OCI-LY1 (cell line): ENCODE data around the gene HNRNPF.

Source experiments
- H2AFZ ChIP-seq: fragments of 200-600 bp; sonication (generic), shearing (Covaris generic); 2 replicates; pipeline ENCODE4 v1.6.0; 2014; ENCODE audit warnings: antibody characterized with exemption, mild to moderate bottlenecking, low read length
- H3F3A ChIP-seq: fragments of 200-600 bp; sonication (generic), shearing (Covaris generic); 2 replicates; pipeline ENCODE4 v1.6.0; 2014; ENCODE audit warnings: mild to moderate bottlenecking, antibody characterized with exemption, low read length, moderate library complexity; ENCODE audit not compliant: insufficient read depth
- H3K27ac ChIP-seq: fragments of 200-600 bp; sonication (generic); 2 replicates; pipeline ENCODE4 v1.5.1; 2014; ENCODE audit warnings: low read length, mixed run types, mild to moderate bottlenecking, low read depth; ENCODE audit not compliant: poor library complexity, severe bottlenecking
- H3K27me3 ChIP-seq: fragments of 200-600 bp; sonication (generic); 2 replicates; pipeline ENCODE4 v1.6.0; 2014; ENCODE audit warnings: antibody characterized with exemption, mild to moderate bottlenecking, low read length, moderate library complexity; ENCODE audit not compliant: insufficient read depth
- H3K36me3 ChIP-seq: fragments of 200-600 bp; sonication (generic); 2 replicates; pipeline ENCODE4 v1.6.1; 2014; ENCODE audit warnings: mild to moderate bottlenecking, antibody characterized with exemption, low read length, moderate library complexity, mixed read lengths; ENCODE audit not compliant: insufficient read depth
- H3K4me1 ChIP-seq: fragments of 200-600 bp; sonication (generic); 2 replicates; pipeline ENCODE4 v1.5.1; 2014; ENCODE audit warnings: mild to moderate bottlenecking, low read length, moderate library complexity; ENCODE audit not compliant: insufficient read depth, severe bottlenecking
- H3K4me2 ChIP-seq: fragments of 200-600 bp; sonication (generic), shearing (Covaris generic); 2 replicates; pipeline ENCODE4 v1.6.1; 2014; ENCODE audit warnings: low read length
- H3K4me3 ChIP-seq: fragments of 200-600 bp; sonication (generic); 2 replicates; pipeline ENCODE4 v1.5.1; 2014; ENCODE audit warnings: low read length, low read depth, mild to moderate bottlenecking, mixed read lengths; ENCODE audit not compliant: poor library complexity, severe bottlenecking
- H3K79me2 ChIP-seq: fragments of 200-600 bp; shearing (Covaris generic); 2 replicates; pipeline ENCODE4 v1.6.1; 2016; ENCODE audit warnings: mixed run types, low read length, mixed read lengths; ENCODE audit not compliant: insufficient read depth
- H3K9ac ChIP-seq: fragments of 200-600 bp; sonication (generic), shearing (Covaris generic); 2 replicates; pipeline ENCODE4 v1.6.1; 2014; ENCODE audit warnings: mild to moderate bottlenecking, low read length, mixed read lengths
- H3K9me2 ChIP-seq: fragments of 200-600 bp; sonication (generic), shearing (Covaris generic); 2 replicates; pipeline ENCODE4 v1.6.1; 2014; ENCODE audit warnings: low read depth, mild to moderate bottlenecking, low read length, mixed read lengths
- H3K9me3 ChIP-seq: fragments of 200-600 bp; shearing (Covaris generic); 2 replicates; pipeline ENCODE4 v1.6.1; 2014; ENCODE audit warnings: low read length, mixed read lengths
- H4K20me1 ChIP-seq: fragments of 200-600 bp; sonication (generic), shearing (Covaris generic); 2 replicates; pipeline ENCODE4 v1.6.0; 2016; ENCODE audit warnings: mild to moderate bottlenecking, low read length; ENCODE audit not compliant: insufficient read depth
- CTCF ChIP-seq: fragments of 200-600 bp; sonication (generic), shearing (Covaris generic); IDR thresholded peaks from 2 replicates; pipeline ENCODE4 v1.5.1; 2017; ENCODE audit warnings: mild to moderate bottlenecking, antibody characterized with exemption, low read length, moderate library complexity, mixed read lengths
- EZH2 ChIP-seq: fragments of 200-600 bp; sonication (generic), shearing (Covaris generic); IDR thresholded peaks from 2 replicates; pipeline ENCODE4 v1.8.0; 2017; ENCODE audit warnings: borderline replicate concordance, mixed run types, mild to moderate bottlenecking, antibody characterized with exemption, low read length, moderate library complexity, mixed read lengths

The HNRNPF gene

GRCh38 chr10:43352951-43353350 is 56.0 kb downstream of the HNRNPF start:
- Histone ChIP-seq H3K9me2 (no peaks in the 10 kb centered on the region), H3K4me2 (no peak overlapping the region), H3K36me3 (no peaks in the 10 kb centered on the region), H3K4me1 (peaks cover 4% of the 10 kb centered on the region), H3K9ac (no peak overlapping the region), H3K9me3 (no peaks in the 10 kb centered on the region), H3F3A (no peaks in the 10 kb centered on the region), H2AFZ (no peak overlapping the region), H4K20me1 (no peaks in the 10 kb centered on the region), H3K79me2 (no peaks in the 10 kb centered on the region), H3K27ac (no peak overlapping the region), H3K4me3 (no peak overlapping the region), H3K27me3 (no peaks in the 10 kb centered on the region; the same call in 1 of the 2 replicates)
- TF ChIP-seq EZH2 (no peak), CTCF (no peak)

DNA sequence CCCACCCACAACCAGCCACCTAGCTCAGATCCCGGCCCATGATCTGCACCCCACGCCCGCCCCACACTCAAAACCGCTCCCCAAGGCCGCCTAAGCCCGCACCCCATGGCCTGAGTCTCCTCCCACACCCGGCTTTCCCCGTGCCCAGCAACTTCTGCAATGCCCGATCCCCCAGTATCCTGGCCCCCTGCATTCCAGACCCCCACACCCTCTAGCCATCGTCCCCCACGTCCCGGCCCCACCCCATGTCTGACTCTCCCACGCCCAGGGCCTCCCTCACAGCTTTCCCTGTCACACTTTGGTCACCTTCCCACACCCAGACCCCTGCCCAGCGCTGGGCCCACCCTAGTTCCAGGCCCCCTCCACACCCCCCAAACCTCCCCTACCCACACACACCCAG is 57.7 kb downstream of the HNRNPF start:
- Histone ChIP-seq H3F3A (no peaks in the 10 kb centered on the region), H3K27ac (no peak overlapping the region), H4K20me1 (no peaks in the 10 kb centered on the region), H3K36me3 (no peaks in the 10 kb centered on the region), H3K9me2 (no peaks in the 10 kb centered on the region), H2AFZ (no peak overlapping the region), H3K4me3 (no peak overlapping the region), H3K79me2 (no peaks in the 10 kb centered on the region), H3K9ac (no peak overlapping the region), H3K4me2 (no peak overlapping the region), H3K4me1 (peaks cover 5% of the 10 kb centered on the region), H3K9me3 (no peaks in the 10 kb centered on the region), H3K27me3 (no peaks in the 10 kb centered on the region; the same call in 1 of the 2 replicates)
- no peak for TF ChIP-seq EZH2
- TF ChIP-seq CTCF = no peak

DNA sequence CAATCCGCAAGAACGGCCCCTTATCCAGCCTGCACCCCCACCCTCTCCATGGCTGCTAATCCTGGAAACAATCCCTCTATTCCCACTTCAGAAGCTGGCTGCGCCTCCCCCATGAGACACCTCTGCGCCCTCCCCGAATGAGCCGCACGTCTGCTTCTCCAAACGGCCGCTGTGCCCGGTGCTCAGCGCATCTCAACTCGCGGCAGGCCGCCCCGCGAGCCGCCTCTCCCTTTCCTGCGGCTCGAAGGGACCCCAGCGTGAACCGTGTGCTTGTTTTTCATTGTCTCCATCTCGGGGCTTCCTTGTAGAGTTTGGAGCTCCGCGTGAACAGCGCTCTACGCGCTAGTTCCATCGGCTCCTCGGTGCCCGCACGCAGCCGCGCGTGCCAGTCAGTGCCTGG is 58.3 kb downstream of the HNRNPF start:
- no peaks in the 10 kb centered on the region for H3K79me2 ChIP-seq
- no peak overlapping the region for H2AFZ ChIP-seq
- no peak overlapping the region for H3K9ac ChIP-seq
- no peak overlapping the region for H3K27ac ChIP-seq
- H3K27me3 ChIP-seq = no peaks in the 10 kb centered on the region; the same call in 1 of the 2 replicates
- H3K4me2 ChIP-seq = no peak overlapping the region
- no peaks in the 10 kb centered on the region for H3K9me3 ChIP-seq
- H3K4me3 ChIP-seq = no peak overlapping the region
- H3K36me3 ChIP-seq = no peaks in the 10 kb centered on the region
- no peaks in the 10 kb centered on the region for H3F3A ChIP-seq
- H3K4me1 ChIP-seq = peaks cover 5% of the 10 kb centered on the region
- TF ChIP-seq CTCF (no peak), EZH2 (no peak)
- no peaks in the 10 kb centered on the region for H3K9me2 ChIP-seq
- H4K20me1 ChIP-seq = no peaks in the 10 kb centered on the region
